Measurements from ENCODE around the gene WDR18. TPM values are rescaled to one million over a fixed set of nuclear protein-coding genes. Genes with fewer than 3 reads are reported as not detected.

The WDR18 gene
- total and polyA plus RNA-seq, 2 of the 4 experiments (the other 2 are of a cell fraction): 37.1 to 56.9 TPM

DNA sequence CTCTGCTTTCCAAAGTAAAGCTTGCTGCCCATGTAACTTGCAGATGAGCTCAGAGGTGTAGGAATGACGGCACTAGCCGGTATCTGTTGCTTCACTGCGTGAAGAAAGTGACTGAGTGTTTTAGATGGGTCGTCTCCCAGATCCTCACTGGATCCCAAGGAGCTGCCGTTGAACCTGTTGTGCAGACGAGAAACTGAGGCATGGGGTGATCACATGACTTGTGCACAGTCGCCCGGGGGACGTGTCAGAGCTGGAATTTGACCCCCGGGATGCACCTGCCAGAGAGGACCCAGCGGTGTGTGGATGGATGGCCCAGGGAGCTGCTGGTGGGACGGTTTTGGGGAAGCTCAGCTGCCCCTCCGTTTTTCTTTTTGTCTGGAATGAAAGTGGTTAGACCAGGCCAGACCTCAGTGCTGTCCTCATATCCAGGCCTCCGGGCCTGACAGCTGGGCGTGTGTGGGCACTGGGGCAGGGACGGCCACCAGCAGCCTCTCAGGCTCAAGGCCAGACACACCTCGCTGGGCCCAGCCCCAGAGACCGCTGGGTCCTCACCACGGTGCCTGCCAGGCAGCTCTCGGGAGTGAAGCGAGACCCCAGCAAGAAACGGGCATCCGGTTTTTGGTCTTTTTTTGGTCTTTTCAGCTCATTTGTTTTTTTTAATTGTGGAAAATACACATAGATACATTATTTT, 45.8 kb upstream of the WDR18 start (continued):
- no peak for TF ChIP-seq BHLHE40 (IDR thresholded peaks at IDR 0.05; ENCODE audit: low read depth, low read length)
- TF ChIP-seq, protein P1, sequence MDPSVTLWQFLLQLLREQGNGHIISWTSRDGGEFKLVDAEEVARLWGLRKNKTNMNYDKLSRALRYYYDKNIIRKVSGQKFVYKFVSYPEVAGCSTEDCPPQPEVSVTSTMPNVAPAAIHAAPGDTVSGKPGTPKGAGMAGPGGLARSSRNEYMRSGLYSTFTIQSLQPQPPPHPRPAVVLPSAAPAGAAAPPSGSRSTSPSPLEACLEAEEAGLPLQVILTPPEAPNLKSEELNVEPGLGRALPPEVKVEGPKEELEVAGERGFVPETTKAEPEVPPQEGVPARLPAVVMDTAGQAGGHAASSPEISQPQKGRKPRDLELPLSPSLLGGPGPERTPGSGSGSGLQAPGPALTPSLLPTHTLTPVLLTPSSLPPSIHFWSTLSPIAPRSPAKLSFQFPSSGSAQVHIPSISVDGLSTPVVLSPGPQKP (IDR thresholded peaks at IDR 0.05; ENCODE audit: borderline replicate concordance, low read depth, low read length): no peak
- TF ChIP-seq, protein P2, sequence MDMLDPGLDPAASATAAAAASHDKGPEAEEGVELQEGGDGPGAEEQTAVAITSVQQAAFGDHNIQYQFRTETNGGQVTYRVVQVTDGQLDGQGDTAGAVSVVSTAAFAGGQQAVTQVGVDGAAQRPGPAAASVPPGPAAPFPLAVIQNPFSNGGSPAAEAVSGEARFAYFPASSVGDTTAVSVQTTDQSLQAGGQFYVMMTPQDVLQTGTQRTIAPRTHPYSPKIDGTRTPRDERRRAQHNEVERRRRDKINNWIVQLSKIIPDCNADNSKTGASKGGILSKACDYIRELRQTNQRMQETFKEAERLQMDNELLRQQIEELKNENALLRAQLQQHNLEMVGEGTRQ (IDR thresholded peaks at IDR 0.05; ENCODE audit: low read depth, low read length): no peak
